Activated CD8-positive, alpha-beta T cell treated with anti-CD3 and anti-CD28 coated beads for 36 hours (primary cell): ENCODE results near the gene CLDND2. TPM values are rescaled to one million over a fixed set of nuclear protein-coding genes. Genes with fewer than 3 reads are reported as not detected.
"Not testable (repeated sequence)": the region's sequence is repeated elsewhere in the genome, so short reads cannot be mapped to it uniquely, and the experiment has no call there.

ENCODE experiments used
- ATAC-seq: fragments of 200-7000 bp; cut with Tn5 transposase; one replicate; pipeline ENCODE4 v1.10.0; 2021; ENCODE audit warnings: mild to moderate bottlenecking, moderate library complexity
- CTCF ChIA-PET: fragments of 350-600 bp; sonication (Branson Sonifier 250); formaldehyde crosslinking; loops from one replicate; lab custom pipeline; 2021; ENCODE audit warnings: antibody characterized with exemption; lab: Charles Lee
- POLR2A ChIA-PET: fragments of 350-600 bp; sonication (Branson Sonifier 250); formaldehyde crosslinking; loops from one replicate; lab custom pipeline; 2021; ENCODE audit warnings: antibody characterized with exemption; lab: Charles Lee
- DNase-seq: peaks from one replicate; pipeline ENCODE4 v3.0.0-alpha.2; 2020
- H3K27ac Mint-ChIP-seq: one replicate; pipeline ENCODE4 v1.8.0; 2021; ENCODE audit warnings: mild to moderate bottlenecking, mixed read lengths
- H3K27me3 Mint-ChIP-seq: one replicate; pipeline ENCODE4 v1.8.0; 2021; ENCODE audit warnings: mixed read lengths
- H3K36me3 Mint-ChIP-seq: one replicate; pipeline ENCODE4 v1.8.0; 2021; ENCODE audit warnings: low read depth, mixed read lengths
- H3K4me1 Mint-ChIP-seq: one replicate; pipeline ENCODE4 v1.8.0; 2021; ENCODE audit warnings: low read depth, mixed read lengths
- H3K4me3 Mint-ChIP-seq: one replicate; pipeline ENCODE4 v1.8.0; 2021; ENCODE audit warnings: mild to moderate bottlenecking, moderate library complexity, mixed read lengths
- H3K9me3 Mint-ChIP-seq: one replicate; pipeline ENCODE4 v1.8.0; 2021; ENCODE audit warnings: mixed read lengths
- CTCF ChIP-seq: fragments of 200-600 bp; IDR thresholded peaks from one replicate; pipeline ENCODE4 v1.8.0; 2022; ENCODE audit warnings: antibody characterized with exemption, mild to moderate bottlenecking
- intact Hi-C: fragments of 100-400 bp; cut with micrococcal nuclease; formaldehyde crosslinking; loops from one replicate; pipeline ENCODE4 v1.10.0; 2022
- total RNA-seq, 2 experiments: library from RNA; stranded (reverse); gene quantifications; one replicate each; pipeline ENCODE4 v1.2.3, GENCODE V29; 2021

Gene CLDND2
- total RNA-seq, 2 experiments from 2014 or later, result 5.0 to 5.4 TPM

- H3K36me3 Mint-ChIP-seq, result peaks cover 4% of the 10 kb centered on the region
- H3K4me3 Mint-ChIP-seq, result no peak overlapping the region
- no peaks in the 10 kb centered on the region for H3K9me3 Mint-ChIP-seq
- no peak for TF ChIP-seq CTCF
- H3K27me3 Mint-ChIP-seq, result peaks cover 20% of the 10 kb centered on the region
- no peak for DNase-seq
- CTCF ChIA-PET, result interaction anchor here (1.3 to 1.7 kb wide), 2 partner anchors 11 to 17 kb away, joined by 3 to 7 read pairs; no protein-coding TSS in a partner anchor
- ATAC-seq, result no peak
- POLR2A ChIA-PET, result no interaction called here
- H3K4me1 Mint-ChIP-seq, result peaks cover 9% of the 10 kb centered on the region
- no peak overlapping the region for H3K27ac Mint-ChIP-seq
- intact Hi-C loops, result no loop called here
Observed at GRCh38 chr19:51410950-51411748, 42.3 kb upstream of the CLDND2 start.

DNA sequence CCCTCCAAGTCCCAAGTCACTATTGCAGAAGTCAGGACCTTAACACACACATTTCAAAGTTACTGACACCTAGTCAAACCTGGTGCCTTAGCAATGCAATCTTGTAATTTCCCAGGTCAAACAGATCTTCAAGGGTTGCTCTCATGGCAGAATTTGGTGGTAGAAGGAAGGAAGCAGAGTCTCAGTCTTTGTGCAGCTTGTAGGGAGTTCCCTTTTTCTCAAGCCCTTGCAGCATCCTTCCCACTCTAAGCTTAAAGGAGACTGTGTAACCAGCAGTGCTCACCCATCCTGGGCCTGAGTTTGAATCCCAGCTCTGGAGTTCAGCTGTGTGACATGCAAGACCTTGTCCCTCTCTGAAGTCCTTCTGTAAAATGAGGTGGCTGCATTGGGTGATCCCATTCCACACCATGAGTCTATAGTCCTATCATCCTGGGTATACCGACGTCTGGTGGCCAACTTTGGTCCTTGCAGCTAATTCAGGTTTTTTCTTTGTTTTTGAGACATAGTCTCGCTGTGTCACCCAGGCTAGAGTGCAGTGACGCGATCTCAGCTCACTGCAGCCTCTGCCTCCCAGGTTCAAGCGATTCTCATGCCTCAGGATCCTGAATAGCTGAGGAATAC, 38.8 kb upstream of the CLDND2 start:
- Mint-ChIP-seq H3K9me3 (peaks cover 1% of the 10 kb centered on the region), H3K27me3 (peaks cover 17% of the 10 kb centered on the region), H3K4me3 (no peak overlapping the region), H3K4me1 (peaks cover 9% of the 10 kb centered on the region), H3K27ac (no peak overlapping the region), H3K36me3 (peaks cover 14% of the 10 kb centered on the region)
- POLR2A ChIA-PET, result interaction anchor here (1.0 to 1.5 kb wide), 3 partner anchors 14 to 42 kb away, joined by 4 read pairs; no protein-coding TSS in a partner anchor
- DNase-seq, result peak; percentile 63
- intact Hi-C loops, result no loop called here
- peak; percentile 85 for ATAC-seq
- peak; percentile 48 for TF ChIP-seq CTCF
- CTCF ChIA-PET, result interaction anchor here (0.6 to 2.0 kb wide), 14 partner anchors 9 to 277 kb away, joined by 3 to 10 read pairs (median 6); partner anchors contain the start of genes NKG7 and SIGLEC10

- no peak for TF ChIP-seq CTCF
- Mint-ChIP-seq H3K9me3 (peaks cover 10% of the 10 kb centered on the region), H3K4me3 (no peak overlapping the region), H3K36me3 (peaks cover 30% of the 10 kb centered on the region), H3K4me1 (peaks cover 21% of the 10 kb centered on the region), H3K27me3 (peaks cover 4% of the 10 kb centered on the region), H3K27ac (no peak overlapping the region)
- no peak for ATAC-seq
- POLR2A ChIA-PET, result no interaction called here
- intact Hi-C loops, result no loop called here
- CTCF ChIA-PET, result no interaction called here
- DNase-seq, result no peak
Observed at GRCh38 chr19:51402117-51402516, 33.3 kb upstream of the CLDND2 start.

DNA sequence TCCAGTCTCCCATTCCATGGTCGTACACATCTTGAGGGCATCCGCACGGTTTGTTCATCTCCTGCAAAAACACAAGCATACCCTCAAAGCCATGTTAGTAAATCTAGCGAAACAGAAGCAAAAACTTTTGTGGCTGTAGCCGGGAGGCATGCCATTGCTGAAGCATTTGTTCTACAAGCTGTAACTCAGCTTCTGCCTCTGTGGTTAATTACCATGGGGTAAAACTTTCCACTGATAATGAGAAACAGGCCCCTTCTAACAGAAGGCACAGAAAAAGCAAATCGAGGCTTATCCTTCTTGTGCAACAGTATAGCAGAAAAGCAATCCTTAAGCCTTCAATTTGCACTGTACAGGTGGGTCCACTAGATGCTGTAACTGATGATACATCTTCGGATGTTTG, 31.1 kb upstream of the CLDND2 start:
- DNase-seq, intact Hi-C loops, ATAC-seq, H3K4me3 Mint-ChIP-seq, H3K27me3 Mint-ChIP-seq, H3K27ac Mint-ChIP-seq: not testable (repeated sequence)
- POLR2A ChIA-PET, result interaction anchor here (1.4 to 1.6 kb wide), 2 partner anchors 21 to 58 kb away, joined by 4 read pairs; partner anchors contain the start of gene VSIG10L
- Mint-ChIP-seq H3K9me3 (peaks cover 10% of the 10 kb centered on the region), H3K4me1 (peaks cover 35% of the 10 kb centered on the region), H3K36me3 (peaks cover 40% of the 10 kb centered on the region)
- CTCF ChIA-PET, result interaction anchor here (0.9 to 6.8 kb wide), 6 partner anchors 19 to 116 kb away, joined by 3 to 60 read pairs (median 5); partner anchors contain the start of gene SIGLEC10

- DNase-seq (no peak), ATAC-seq (no peak)
- no peak overlapping the region for H3K4me3 Mint-ChIP-seq
- H3K27ac Mint-ChIP-seq, result no peak overlapping the region
- H3K9me3 Mint-ChIP-seq, result peaks cover 10% of the 10 kb centered on the region
- ChIA-PET POLR2A (no interaction called here), CTCF (interaction anchor here (1.0 to 6.8 kb wide), 14 partner anchors 8 to 261 kb away, joined by 3 to 60 read pairs (median 6); partner anchors contain the start of genes ETFB, LIM2, NKG7 and SIGLEC10)
- intact Hi-C loops, result no loop called here
- no peak for TF ChIP-seq CTCF
- peaks cover 36% of the 10 kb centered on the region for H3K4me1 Mint-ChIP-seq
- H3K27me3 Mint-ChIP-seq, result no peaks in the 10 kb centered on the region
- H3K36me3 Mint-ChIP-seq, result peaks cover 41% of the 10 kb centered on the region
Observed at GRCh38 chr19:51399231-51399630, 30.4 kb upstream of the CLDND2 start.
